Measurements from ENCODE around the gene APP.

GRCh38 chr21:25850126-25850842, 320.3 kb downstream of the APP start:
- TF ChIP-seq GLMP (CRISPR knock-in tag; IDR thresholded peaks at IDR 0.05; ENCODE audit: borderline replicate concordance) (no peak), EZH2 (conservative IDR thresholded peaks at IDR 0.05; ENCODE audit: low read depth, low read length) (no peak), MAX (IDR thresholded peaks at IDR 0.05) (no peak), ZBTB42 (CRISPR knock-in tag; IDR thresholded peaks at IDR 0.05) (no peak), ZNF33B (CRISPR knock-in tag; IDR thresholded peaks at IDR 0.05) (no peak), ZNF841 (CRISPR knock-in tag; IDR thresholded peaks at IDR 0.05; ENCODE audit: borderline replicate concordance) (no peak), SMAD1 (CRISPR knock-in tag; IDR thresholded peaks at IDR 0.05; ENCODE audit: borderline replicate concordance, low read depth) (no peak), MAFK (conservative IDR thresholded peaks at IDR 0.05 in 1 of 2, IDR thresholded peaks at IDR 0.05 in 1 of 2; ENCODE audit: low read length in 2 of 2) (no peak), SPEN (CRISPR knock-in tag; IDR thresholded peaks at IDR 0.05; ENCODE audit: low read depth) (no peak), SSRP1 (CRISPR knock-in tag; IDR thresholded peaks at IDR 0.05) (no peak), ZBTB33 (CRISPR knock-in tag; IDR thresholded peaks at IDR 0.05) (no peak), ZNF280B (CRISPR knock-in tag; IDR thresholded peaks at IDR 0.05; ENCODE audit: borderline replicate concordance) (no peak), EP300 (IDR thresholded peaks at IDR 0.05; ENCODE audit: low read depth in 2 of 2, low read length in 2 of 2) (no peak), EP300 (CRISPR knock-in tag; IDR thresholded peaks at IDR 0.05; ENCODE audit: borderline replicate concordance) (no peak), DBP (CRISPR knock-in tag; IDR thresholded peaks at IDR 0.05; ENCODE audit: not compliant biosample characterization) (no peak)

Data from HepG2 (cell line).